ENCODE data around the gene ACTRT2.

Gene ACTRT2

DNA sequence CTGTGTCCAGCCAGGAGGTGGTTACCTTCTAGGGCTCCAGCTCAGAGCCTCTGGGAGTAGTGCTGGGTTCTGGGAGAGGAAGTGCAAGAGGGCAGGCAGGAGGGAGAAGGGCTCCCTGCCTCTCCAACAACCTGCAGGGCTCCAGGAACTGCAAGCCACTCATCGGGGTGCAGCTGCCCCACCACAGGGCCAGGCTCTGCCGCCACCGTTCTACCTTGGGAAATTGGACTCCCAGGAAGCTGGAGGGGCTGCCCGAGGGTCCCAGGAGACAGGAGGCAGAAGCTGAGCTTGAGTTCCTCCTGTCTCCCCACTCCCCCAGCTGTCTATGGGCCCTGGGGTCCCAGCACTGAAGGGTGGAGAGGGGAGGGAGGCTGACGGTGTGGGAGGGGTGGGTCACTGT, 40.3 kb downstream of the ACTRT2 start:
- no peak overlapping the region for H3K4me2 ChIP-seq (ENCODE audit: low read depth, low read length, poor library complexity, severe bottlenecking)

DNA sequence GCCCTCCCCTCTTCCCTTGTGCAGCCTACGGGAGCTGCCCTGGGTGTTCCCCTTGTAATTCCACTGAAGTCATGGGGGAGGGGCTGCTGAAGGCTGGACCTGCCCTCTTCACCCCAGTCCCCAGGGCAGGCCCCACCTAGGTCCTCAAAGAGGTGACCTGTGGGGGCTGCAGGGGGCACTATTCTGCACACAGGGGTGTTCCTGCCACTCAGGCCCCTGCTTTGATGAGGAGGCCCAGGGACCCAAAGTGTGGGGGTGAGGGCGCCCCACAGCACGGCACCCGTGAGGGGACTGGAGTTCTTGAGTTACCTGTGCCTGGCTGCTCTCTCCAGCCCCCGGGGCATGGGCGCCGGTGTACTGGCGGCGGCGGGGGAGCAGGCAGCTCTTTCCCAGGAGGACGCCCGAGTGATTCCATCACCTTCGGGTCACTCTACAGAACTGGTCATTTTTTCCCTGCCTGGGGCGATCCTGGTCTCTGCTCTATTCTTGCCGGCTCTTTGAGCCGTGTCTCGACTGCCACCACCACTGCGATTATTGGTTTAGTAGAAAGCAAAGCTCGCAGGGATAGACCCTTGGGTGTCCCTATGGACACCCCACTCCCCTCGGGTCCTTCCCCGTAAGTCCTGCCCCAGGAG, 40.8 kb downstream of the ACTRT2 start:
- Histone ChIP-seq H3K9me2 (replicated peaks; ENCODE audit: insufficient read depth, low read length) (no peaks in the 10 kb centered on the region), H4K20me1 (ENCODE audit: low read depth, low read length) (no peaks in the 10 kb centered on the region), H3K36me3 (ENCODE audit: low read length) (no peaks in the 10 kb centered on the region), H2AFZ (ENCODE audit: low read depth, low read length, severe bottlenecking) (no peak overlapping the region), H3K4me2 (ENCODE audit: low read depth, low read length, poor library complexity, severe bottlenecking) (no peak overlapping the region), H3K27ac (ENCODE audit: low read depth, low read length) (no peak overlapping the region), H3K79me2 (ENCODE audit: insufficient read depth, low read length) (no peaks in the 10 kb centered on the region), H3K4me3 (ENCODE audit: insufficient read depth, low read length, poor library complexity, severe bottlenecking) (no peak overlapping the region), H3K9me3 (ENCODE audit: insufficient read depth, low read length) (no peaks in the 10 kb centered on the region), H3K27me3 (ENCODE audit: low read length) (no peaks in the 10 kb centered on the region), H3F3A (ENCODE audit: insufficient read depth) (no peaks in the 10 kb centered on the region), H3K9ac (ENCODE audit: low read length) (no peak overlapping the region)
- TF ChIP-seq EZH2phosphoT487 (conservative IDR thresholded peaks at IDR 0.05; ENCODE audit: low read length): no peak
- TF ChIP-seq, protein P1, sequence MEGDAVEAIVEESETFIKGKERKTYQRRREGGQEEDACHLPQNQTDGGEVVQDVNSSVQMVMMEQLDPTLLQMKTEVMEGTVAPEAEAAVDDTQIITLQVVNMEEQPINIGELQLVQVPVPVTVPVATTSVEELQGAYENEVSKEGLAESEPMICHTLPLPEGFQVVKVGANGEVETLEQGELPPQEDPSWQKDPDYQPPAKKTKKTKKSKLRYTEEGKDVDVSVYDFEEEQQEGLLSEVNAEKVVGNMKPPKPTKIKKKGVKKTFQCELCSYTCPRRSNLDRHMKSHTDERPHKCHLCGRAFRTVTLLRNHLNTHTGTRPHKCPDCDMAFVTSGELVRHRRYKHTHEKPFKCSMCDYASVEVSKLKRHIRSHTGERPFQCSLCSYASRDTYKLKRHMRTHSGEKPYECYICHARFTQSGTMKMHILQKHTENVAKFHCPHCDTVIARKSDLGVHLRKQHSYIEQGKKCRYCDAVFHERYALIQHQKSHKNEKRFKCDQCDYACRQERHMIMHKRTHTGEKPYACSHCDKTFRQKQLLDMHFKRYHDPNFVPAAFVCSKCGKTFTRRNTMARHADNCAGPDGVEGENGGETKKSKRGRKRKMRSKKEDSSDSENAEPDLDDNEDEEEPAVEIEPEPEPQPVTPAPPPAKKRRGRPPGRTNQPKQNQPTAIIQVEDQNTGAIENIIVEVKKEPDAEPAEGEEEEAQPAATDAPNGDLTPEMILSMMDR (IDR thresholded peaks at IDR 0.05; ENCODE audit: insufficient read depth, low read length, poor library complexity, severe bottlenecking): no peak

More for the DNA sequence above, 40.3 kb downstream of the ACTRT2 start:
- H3K9ac ChIP-seq (ENCODE audit: low read length): no peak overlapping the region
- H3K27ac ChIP-seq (ENCODE audit: low read depth, low read length): no peak overlapping the region
- no peak overlapping the region for H2AFZ ChIP-seq (ENCODE audit: low read depth, low read length, severe bottlenecking)
- no peaks in the 10 kb centered on the region for H3K9me2 ChIP-seq (replicated peaks; ENCODE audit: insufficient read depth, low read length)
- no peaks in the 10 kb centered on the region for H3K36me3 ChIP-seq (ENCODE audit: low read length)
- no peaks in the 10 kb centered on the region for H3K9me3 ChIP-seq (ENCODE audit: insufficient read depth, low read length)
- H4K20me1 ChIP-seq (ENCODE audit: low read depth, low read length): no peaks in the 10 kb centered on the region
- H3K4me3 ChIP-seq (ENCODE audit: insufficient read depth, low read length, poor library complexity, severe bottlenecking): no peak overlapping the region
- H3F3A ChIP-seq (ENCODE audit: insufficient read depth): no peaks in the 10 kb centered on the region
- no peak for TF ChIP-seq EZH2phosphoT487 (conservative IDR thresholded peaks at IDR 0.05; ENCODE audit: low read length)
- TF ChIP-seq, protein P1 (IDR thresholded peaks at IDR 0.05; ENCODE audit: insufficient read depth, low read length, poor library complexity, severe bottlenecking): no peak
- H3K79me2 ChIP-seq (ENCODE audit: insufficient read depth, low read length): no peaks in the 10 kb centered on the region
- no peaks in the 10 kb centered on the region for H3K27me3 ChIP-seq (ENCODE audit: low read length)

DNA sequence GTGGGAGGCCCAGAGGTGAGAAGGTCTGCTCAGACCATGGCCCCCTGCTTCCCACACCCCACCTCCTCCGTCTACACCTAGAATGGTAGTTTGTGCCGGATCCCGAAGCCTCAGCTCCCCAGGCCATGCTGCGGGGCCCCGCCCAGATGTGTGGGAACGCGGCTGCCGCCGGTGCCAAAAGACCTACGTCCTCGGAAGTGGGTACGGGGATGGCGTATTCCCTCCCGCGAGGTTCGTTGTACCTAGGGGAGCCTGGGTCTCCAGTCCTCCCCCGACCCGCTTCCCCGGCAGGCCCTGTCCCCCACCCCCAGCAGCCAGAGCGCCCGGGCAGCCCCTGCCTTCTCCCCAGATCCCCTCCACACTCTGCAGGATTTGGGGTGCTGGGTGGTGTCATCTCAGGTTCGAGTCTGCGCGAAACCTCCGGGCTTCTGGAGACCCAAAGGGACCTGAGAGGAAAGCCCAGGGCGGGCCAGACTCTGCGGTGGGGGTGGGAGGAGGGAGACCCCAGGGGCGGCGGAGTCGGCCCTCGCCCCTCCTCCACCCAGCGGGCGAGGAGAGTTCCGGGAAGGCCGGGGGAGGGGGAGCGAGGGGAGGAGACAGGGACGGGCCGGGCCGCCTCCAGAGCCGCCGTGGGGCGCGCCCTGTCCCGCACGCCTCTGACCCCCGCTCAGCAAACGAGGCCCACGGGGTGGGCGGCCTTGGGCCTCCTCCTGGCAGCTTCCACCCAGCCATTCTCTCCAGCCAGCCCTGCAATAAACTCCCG, 41.5 kb downstream of the ACTRT2 start:
- Histone ChIP-seq H3K4me2 (ENCODE audit: low read depth, low read length, poor library complexity, severe bottlenecking) (no peak overlapping the region), H3K79me2 (ENCODE audit: insufficient read depth, low read length) (no peaks in the 10 kb centered on the region), H3K4me3 (ENCODE audit: insufficient read depth, low read length, poor library complexity, severe bottlenecking) (no peak overlapping the region), H3F3A (ENCODE audit: insufficient read depth) (no peaks in the 10 kb centered on the region), H3K36me3 (ENCODE audit: low read length) (no peaks in the 10 kb centered on the region), H3K27ac (ENCODE audit: low read depth, low read length) (no peak overlapping the region), H2AFZ (ENCODE audit: low read depth, low read length, severe bottlenecking) (no peak overlapping the region), H3K9me2 (replicated peaks; ENCODE audit: insufficient read depth, low read length) (no peaks in the 10 kb centered on the region), H3K9me3 (ENCODE audit: insufficient read depth, low read length) (no peaks in the 10 kb centered on the region), H3K27me3 (ENCODE audit: low read length) (no peaks in the 10 kb centered on the region), H4K20me1 (ENCODE audit: low read depth, low read length) (no peaks in the 10 kb centered on the region), H3K9ac (ENCODE audit: low read length) (no peak overlapping the region)
- no peak for TF ChIP-seq EZH2phosphoT487 (conservative IDR thresholded peaks at IDR 0.05; ENCODE audit: low read length)
- TF ChIP-seq, protein P1 (IDR thresholded peaks at IDR 0.05; ENCODE audit: insufficient read depth, low read length, poor library complexity, severe bottlenecking): no peak
